Activated gamma-delta T cell (primary cell): ENCODE results near the gene SGPP1.
"Not testable (repeated sequence)": the region's sequence is repeated elsewhere in the genome, so short reads cannot be mapped to it uniquely, and the experiment has no call there.

Experiments
- DNase-seq: peaks from one replicate; lab custom pipeline; 2025; lab: John Stamatoyannopoulos, UW
- total RNA-seq, 2 donors: gene quantifications; one replicate each; lab custom pipeline; 2026; lab: John Stamatoyannopoulos, UW

Gene SGPP1, protein sequence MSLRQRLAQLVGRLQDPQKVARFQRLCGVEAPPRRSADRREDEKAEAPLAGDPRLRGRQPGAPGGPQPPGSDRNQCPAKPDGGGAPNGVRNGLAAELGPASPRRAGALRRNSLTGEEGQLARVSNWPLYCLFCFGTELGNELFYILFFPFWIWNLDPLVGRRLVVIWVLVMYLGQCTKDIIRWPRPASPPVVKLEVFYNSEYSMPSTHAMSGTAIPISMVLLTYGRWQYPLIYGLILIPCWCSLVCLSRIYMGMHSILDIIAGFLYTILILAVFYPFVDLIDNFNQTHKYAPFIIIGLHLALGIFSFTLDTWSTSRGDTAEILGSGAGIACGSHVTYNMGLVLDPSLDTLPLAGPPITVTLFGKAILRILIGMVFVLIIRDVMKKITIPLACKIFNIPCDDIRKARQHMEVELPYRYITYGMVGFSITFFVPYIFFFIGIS
- 28.9 to 29.7 reads per million in 2 donors for total RNA-seq

DNA sequence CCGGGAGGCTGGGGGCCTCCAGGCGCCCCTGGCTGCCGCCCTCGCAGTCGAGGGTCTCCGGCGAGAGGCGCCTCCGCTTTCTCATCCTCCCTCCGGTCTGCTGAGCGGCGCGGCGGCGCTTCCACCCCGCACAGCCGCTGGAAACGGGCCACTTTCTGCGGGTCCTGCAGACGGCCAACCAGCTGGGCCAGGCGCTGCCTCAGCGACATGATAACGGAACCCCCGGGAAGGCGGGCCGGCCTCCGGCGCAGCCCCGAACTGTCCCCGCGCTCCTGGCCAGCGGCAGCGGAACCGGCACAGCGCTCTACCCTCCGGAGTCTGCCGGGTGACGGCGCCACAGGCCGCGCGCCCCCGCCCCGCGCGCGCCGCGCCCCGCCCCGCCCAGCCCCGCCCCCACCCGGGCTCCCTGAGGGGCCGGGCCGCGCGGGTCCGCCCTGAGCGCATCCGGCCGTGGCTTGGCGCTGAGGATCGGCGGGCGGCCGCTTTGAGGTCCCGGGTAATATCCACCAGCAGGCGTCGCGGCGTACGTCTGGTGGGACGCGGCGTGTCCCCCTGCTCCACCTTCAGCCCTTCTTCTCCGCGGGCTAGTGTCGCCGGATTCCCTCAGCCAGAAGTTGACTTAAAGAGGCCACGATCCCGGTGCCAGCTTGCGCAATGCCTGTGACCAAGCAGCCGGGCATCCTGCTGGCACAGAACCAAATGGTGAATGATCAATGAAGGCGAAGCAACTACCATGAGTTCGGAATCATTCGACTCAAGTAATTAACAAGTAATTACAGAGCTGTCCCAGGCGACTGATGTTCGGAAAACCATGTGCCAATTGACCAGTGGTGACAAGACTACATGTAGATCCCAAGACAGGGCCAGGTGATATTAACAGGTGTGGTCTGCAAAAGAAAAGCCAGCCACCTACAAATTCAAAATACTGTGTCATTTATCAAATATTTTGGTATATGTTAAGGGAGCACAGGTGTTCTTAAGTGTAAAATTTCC, at the start of gene SGPP1:
Gene SGPP1 (minus strand): TSS at position 330 of the 993 bp plus-strand sequence. CDS start 121 bp downstream, at position 209.
- peak; percentile 73 for DNase-seq

DNA sequence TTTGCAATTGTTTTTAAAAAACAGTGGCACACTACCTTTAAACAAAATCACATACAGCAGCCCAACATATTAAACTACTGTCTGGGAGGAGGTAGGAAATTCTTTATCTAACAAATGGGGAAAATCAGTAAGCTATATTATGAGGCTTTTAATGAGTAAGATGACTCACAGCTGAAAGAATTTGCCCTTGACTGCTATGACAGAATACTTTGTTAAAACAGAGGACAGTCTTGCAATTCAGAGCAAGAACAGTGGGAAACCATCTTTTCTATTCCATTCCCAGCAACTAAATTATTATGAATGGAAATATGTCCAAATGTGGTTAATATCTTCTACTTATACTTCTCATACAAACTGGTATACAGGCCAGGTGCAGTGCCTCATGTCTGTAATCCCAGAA, 49.2 kb upstream of the SGPP1 start:
- no peak for DNase-seq

DNA sequence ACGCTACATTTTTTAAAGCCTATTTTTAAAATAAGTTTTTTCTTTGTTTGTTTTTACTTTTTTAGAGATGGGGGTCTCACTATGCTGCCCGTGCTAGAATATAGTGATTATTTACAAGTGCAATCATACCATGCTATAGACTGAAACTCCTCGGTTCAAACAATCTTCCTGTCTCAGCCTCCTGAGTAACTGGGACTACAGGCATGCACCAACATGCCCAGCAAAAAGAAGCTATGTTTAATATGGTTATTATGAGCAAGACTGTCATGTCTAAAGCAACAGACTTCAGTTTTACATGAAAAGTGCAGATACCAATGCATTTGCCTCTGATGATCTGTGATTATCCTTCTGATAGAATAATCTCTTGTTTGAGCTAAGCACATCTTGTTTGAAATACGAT, 45.6 kb upstream of the SGPP1 start:
- DNase-seq, result no peak

DNA sequence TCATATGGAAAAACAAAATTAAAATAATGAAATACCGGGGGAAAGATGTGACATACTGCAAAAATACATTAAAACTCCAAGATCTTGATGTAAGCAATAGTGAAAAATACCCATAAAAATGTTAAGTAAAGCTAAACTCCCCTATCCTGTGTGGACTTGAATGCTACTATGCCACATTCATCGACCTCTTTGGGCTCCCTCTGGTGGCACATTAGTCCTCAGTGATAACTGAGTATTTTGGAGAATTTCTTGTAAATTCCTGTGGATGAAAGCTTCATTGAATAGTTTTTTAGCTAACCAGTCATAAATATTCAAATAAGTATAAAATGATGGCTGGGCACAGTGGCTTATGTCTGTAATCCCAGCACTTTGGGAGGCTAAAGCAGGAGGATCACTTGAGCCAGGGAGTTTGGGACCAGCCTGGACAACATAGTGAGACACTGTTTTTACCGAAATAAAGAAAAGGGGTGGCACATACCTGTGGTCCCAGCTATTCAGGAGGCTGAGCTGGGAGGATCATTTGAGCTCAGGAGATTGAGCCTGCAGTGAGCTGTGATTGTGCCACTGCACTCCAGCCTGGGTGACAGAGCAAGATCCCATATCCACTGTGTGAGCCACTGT, 42.4 kb upstream of the SGPP1 start:
- no peak for DNase-seq

DNA sequence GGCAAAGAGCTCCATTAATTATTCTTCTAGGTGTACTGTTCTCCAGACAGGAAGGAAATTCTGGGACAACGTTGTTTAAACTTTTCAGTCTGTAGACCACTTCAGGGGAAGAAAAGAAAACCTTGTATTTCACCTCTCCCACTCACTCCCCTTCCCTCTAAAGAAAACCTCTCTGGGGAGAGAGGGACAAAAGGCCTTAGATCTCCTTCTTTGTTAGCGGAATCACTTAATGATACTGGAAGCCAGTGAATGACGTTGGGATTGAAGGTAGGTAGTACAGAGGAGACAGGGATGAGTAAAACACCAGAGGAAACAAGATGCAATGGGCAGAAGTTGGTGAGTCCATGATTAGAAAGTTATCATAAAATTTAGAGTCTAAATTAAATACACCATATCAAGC, 38.7 kb upstream of the SGPP1 start:
- no peak for DNase-seq

DNA sequence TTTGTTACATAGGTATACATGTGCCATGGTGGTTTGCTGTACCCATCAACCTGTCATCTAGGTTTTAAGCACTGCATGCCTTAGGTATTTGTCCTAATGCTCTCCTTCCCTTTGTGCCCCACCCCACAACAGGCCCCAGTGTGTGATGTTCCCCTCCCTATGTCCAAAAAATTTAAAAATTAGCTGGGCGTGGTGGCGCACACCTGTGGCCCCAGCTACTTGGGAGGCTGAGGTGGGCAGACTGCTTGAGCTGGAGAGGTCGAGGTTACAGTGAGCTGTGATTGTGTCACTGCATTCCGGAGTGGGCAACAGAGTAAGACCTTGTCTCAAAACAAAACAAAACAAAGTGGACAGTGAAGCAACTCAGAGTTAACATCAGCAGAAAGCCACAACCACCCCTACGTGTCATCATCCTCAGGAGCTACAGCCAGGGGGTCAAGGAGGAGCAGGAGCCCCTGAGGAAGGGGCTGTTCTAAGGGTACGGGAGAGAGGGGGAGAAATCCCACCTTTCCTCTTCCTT, 36.8 kb upstream of the SGPP1 start:
- no peak for DNase-seq

DNA sequence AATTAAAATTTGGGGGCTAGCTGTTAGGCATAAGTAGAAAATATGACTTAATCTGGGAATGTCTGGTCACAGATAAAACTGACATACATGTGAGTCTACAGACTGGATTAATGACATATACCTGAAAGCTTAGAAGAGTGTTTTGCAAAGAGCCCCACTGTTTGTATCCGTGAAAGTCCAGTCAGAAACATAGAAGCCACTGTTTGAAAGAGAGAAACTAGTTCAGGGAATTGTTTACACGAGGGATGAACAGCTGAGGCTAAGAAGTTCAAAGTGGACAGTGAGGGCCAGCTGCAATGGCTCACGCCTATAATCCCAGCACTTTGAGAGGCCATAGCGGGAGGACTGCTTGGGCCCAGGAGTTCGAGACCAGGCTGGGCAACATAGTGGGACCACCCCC, 36.2 kb upstream of the SGPP1 start:
- no peak for DNase-seq

DNA sequence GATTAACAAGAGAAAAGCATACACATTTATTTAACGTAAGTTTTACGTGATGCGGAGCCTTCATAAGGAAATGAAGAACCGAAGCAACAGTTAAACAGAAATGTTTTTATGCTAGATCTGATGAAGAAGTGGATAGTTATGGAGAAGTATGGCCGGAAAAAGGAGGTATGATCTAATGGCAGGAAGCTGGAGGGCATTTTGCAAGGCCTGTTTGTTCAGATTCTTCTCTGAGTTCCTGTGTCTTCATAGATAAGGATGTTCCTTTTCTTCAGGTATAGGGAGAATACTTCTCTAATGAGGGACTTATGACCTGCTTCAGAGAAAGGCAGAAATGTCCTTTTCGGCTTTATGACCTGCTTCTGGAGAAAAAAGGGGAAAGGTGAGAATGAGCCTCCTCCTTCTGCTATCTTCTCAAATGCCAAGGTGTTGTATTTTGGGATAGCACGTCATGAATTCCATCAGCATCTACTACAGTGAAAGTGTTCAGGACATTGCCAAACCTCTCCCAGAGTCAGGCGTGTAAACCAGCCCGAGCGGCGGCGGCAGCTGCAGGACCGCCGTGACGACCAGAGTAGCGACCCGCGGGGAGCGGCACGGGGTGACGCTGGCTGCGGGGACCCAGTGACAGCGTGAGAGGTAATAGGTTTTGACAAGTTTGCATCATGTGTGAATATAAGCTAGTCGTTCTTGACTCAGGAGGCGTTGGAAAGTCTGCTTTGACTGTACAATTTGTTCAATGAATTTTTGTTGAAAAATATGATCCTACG, 33.7 kb upstream of the SGPP1 start:
- DNase-seq, result no peak

DNA sequence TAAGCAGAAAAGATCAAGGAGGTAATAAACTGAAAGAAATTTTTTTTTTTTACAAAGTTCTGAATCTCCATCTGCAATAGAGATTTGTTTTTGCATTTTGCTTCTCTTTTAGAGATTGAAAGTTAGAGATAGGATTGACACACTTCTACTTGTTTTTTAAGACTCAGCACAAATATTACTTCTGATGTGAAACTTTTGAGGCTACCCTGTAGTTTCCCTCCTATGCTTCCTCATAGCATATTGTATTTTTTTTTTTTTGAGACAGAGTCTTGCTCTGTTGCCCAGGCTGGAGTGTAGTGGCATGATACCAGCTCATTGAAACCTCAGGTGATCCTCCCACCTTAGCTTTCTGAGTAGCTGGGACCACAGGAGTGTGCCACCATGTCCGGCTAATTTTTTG, 32.1 kb upstream of the SGPP1 start:
- no peak for DNase-seq

DNA sequence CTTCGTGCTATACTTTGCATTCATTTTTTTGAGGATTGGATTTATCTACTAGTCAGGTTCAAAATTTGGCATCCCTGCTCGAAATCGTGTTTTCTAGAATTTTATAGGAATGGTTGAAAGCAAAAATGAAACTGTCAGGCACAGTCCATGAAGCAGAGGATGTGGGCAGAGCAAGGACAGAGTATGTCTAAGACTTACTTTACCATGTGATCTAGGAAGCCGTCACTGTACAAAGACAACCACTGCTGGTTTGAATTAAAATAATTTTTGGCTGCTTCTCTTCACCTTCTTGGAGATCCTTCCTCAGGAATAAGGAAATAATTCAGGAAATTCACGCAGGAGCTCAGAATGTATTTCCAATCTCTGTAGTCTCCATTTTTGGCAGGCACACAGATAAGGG, 31.6 kb upstream of the SGPP1 start:
- no peak for DNase-seq

DNA sequence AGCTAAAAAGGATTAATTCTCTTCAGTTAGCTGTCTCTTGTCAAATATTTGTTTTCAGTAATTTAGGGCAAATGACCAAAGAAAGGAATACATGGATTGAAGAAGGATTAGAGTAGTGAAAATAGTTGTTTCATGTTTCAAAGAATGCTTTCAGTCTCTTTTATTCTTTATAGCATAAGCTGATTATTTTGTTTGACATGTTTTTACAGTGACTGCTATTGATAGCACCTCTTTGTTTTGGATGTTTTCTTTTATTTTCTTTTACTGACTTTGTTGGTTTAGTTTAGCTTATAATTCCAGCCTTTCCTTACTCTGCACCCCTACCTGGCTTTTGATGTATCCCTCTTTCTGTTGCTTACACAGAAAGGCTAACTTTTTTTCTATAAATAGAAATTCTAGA, 29.3 kb upstream of the SGPP1 start:
- no peak for DNase-seq

DNA sequence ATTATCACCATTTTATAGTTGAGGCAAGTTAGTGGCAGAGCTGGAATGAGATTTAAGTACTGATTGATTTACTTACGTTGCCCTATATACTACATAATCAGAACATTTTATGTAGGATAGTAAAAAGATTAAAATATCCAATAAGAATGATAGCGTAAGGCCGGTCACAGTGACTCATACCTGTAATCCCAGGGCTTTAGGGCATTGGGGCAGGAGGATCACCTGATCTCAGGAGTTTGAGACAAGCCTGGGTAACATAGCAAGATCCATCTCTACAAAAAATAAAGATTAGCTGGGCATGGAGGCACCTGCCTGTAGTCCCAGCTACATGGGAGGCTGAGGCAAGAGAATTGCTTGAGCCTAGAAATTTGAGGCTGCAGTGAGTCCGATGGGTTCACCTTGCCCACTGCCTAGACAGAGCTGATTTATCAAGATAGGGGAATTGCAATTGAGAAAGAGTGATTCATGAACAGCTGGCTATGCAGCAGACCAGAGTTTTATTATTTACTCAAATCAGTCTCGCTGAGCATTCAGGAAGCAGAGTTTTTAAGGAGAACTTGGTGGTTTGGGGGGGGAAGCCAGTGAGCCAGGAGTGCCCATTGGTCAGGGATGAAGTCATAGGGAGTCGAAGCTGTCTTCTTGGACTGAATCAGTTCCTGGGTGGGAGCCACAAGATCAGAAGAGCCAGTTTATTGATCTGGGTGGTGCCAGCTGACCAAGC, 24.7 kb upstream of the SGPP1 start:
- no peak for DNase-seq

DNA sequence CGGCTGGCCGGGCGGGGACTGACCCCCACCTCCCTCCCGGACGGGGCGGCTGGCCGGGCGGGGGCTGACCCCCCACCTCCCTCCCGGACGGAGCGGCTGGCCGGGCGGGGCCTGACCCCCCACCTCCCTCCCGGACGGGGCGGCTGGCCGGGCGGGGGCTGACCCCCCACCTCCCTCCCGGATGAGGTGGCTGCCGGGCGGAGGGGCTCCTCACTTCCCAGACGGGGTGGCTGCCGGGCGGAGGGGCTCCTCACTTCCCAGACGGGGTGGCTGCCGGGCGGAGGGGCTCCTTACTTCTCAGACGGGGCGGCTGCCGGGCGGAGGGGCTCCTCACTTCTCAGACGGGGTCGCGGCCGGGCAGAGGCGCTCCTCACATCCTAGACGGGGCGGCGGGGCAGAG, 23.2 kb upstream of the SGPP1 start:
- DNase-seq, result not testable (repeated sequence)

DNA sequence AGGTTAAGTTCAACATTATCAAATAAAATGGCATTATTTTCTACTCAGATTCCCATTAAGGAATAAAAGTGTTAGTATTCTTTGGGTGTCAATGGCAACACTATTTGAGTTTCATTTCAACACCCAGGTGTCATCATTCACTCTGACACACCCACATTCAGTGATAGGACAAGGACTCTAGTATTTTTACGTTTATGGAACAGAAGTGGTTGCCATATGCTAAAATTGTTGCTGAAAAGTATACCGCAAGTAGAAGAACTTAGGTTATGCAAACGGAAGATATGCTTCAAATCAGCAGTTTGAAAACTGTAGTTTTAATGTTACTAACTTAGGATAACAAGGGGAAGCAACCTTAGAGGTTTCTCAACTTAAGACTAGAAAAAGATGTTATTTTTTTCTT, 20.0 kb upstream of the SGPP1 start:
- no peak for DNase-seq

DNA sequence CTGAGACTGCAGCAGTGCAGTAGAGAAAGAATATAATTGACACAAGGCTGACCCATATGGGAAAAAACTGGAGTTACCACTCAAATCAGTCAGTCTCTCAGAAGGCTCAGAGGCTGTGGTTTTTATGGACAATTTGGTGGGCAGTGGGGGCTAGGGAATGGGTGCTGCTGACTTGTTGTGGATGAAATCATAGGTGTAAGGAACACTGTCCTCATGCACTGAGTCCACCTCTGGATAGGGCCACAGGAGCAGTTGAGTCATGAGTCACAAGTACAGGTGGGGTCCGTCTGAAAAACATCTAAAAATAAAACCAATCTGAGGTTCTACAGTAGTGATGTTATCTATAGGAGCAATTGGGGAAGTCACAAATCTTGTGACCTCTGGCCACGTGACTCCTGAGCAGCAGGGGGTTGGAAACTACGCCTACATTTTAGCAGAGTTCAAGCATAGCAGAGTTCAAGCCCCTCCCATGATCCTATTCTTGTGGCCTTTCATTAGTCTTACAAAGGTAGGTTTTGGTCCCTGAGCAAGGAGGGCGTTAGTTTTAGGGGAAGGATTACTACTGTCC, 18.1 kb upstream of the SGPP1 start:
- no peak for DNase-seq

DNA sequence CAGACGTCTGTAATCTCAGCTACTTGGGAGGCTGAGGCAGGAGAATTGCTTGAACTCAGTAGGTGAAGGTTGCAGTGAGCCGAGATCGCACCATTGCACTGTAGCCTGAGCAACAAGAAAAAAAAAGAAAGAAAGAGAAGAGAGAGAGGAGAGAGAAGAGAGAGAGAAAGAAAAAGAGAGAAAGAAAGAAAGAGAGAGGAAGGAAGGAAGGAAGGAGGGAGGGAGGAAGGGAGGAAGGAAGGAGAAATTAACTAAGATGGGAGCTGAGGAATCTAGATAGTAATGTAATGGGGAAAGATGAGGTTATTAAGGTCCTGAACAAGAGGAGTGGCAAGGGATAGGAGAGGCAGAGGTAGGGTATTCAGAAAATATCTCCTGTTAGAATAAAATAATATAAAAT, 17.4 kb upstream of the SGPP1 start:
- DNase-seq, result no peak

DNA sequence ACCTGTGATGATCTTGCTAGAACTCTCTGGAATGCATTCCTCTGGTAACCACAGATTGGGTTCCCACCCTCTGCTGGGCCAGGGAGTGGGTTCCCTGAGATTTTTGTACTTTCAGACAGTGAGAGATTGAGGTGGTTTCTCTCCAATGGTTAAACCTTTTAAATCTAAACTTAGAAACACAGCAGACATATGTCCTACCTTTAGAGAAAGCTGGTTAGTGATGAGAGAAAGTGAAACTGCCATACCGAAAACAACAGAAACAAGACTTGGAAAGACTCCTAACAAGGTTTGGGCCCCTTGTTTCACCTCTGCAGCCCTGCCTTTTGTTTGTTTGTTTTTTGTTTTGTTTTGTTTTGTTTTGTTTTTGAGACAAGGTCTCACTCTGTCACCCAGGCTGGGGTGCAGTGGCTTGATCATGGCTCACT, 9.7 kb upstream of the SGPP1 start:
- DNase-seq, result no peak

DNA sequence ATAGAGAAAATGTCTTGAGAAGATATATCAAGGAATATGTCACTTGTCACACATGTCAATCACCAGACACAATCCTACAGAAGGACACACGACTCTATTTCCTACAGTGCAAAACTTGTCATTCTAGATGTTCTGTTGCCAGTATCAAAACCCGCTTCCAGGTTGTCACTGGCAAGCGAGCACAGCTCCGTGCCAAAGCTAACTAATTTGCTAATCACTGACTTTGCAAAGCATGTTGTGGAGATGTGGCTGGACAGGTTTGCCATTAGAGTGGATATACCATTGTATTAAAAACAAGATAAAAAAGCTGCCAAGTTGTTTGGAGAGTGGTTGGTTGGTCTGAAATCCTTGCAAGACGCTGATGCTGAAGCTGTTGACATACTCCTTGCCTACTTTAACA, 7.9 kb upstream of the SGPP1 start:
- DNase-seq, result no peak

DNA sequence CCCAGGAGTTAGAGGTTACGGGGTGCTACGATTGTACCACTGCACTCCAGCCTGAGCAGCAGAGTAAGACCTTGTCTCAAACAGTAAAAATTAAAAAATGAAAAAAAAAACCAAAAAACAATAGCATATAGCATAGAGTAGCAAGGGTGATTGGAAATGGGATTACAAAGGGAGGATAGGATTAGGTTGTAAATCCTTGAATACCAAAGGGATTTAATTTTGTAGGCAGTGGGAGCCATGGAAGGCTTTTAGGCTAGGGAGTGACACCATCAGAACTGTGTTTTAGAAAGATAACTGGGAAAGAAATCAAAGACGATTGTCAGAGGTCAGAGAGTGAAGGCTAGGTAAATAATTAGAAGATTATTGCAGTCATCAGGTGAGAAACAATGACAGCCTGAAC, 2.8 kb upstream of the SGPP1 start:
- DNase-seq, result no peak

DNA sequence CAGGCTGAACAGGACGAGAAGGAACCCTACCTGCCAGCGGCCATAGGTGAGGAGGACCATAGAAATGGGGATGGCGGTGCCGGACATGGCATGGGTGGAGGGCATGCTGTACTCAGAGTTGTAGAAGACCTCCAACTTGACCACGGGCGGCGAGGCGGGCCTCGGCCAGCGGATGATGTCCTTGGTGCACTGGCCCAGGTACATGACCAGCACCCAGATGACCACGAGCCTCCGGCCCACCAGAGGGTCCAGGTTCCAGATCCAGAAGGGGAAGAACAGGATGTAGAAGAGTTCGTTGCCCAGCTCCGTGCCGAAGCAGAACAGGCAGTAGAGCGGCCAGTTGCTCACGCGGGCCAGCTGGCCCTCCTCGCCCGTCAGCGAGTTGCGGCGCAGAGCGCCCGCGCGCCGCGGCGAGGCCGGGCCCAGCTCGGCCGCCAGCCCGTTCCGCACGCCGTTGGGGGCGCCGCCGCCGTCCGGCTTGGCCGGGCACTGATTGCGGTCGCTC, 582 bp downstream of the SGPP1 start:
- DNase-seq, result no peak
